ENCODE data around the gene ADGRD2. TPM values are rescaled to one million over a fixed set of nuclear protein-coding genes. Genes with fewer than 3 reads are reported as not detected.

The ADGRD2 gene
- total RNA-seq, 2 experiments from 2014 or later, result not detected

DNA sequence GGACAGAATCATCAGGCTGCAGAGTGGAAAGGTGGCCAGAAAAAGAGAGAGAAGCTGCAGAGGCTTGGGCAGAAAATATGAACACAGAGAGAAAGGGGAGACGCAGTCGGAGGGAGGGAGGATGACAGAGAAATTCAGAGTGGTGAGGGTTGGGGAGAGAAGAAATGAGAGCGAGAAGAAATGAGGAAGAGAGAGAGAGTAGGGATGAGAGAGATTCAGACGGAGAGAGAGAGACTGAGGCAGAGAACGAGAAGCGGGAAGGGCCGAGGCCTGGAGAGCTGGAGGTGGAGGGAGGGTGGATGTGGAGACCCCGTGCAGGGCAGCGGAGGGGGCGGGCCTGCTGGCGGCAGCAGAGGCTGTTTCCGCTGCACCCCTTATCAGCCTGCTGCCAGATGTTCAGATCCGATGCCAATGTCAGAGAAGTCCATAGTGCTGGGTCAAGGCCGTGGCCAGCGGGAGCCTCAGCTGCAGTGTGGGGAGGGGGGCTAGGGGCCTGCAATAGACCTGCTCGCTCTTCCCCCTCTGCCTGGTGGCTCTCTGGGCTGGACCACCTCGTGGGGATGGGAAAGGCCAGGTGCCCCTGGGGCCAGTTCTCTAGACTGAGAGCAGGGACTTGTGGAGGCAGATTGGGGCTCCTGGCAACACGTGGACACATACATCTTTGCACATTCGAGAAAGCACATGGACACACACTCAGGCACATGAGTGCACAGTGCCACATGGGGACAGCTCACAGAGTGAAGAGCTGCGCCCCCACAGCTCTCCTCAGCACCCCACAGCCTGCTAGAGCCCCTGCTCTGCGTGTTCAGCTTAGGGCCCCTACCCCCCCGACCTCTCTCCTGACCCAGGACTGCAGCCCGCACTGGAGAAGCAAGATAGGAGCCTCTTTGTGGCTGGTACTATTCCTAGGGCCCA lies 61.9 kb downstream of the ADGRD2 start:
- Mint-ChIP-seq H3K4me1 (no peaks in the 10 kb centered on the region), H3K27me3 (peaks cover 3% of the 10 kb centered on the region), H3K27ac (no peak overlapping the region), H3K4me3 (no peak overlapping the region), H3K9me3 (no peaks in the 10 kb centered on the region), H3K36me3 (ENCODE audit: low read depth) (no peaks in the 10 kb centered on the region)
- ChIA-PET CTCF (no interaction called here), POLR2A (no interaction called here)
- DNase-seq, result no peak

DNA sequence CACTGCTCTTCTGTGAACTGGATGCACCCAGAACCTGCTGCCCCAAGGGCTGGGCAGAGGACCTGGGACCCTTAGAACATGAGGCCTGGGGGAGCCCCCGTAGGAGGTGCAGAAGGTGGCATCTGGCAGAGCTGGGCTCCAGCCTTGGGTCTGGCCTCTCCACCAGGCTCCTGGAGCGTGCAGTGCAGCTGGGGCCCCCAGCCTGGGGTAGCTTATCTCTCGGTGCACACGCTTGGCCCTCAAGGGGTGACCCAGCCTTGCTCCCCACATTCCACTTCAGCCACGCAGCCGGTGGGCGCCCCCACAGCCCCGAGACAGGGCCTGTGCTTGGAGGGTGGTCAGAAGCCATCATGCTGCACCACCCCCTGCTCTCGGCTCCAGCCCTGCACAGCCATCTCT lies 62.6 kb downstream of the ADGRD2 start:
- no peak for DNase-seq
- no peak overlapping the region for H3K4me3 Mint-ChIP-seq
- no peaks in the 10 kb centered on the region for H3K4me1 Mint-ChIP-seq
- H3K9me3 Mint-ChIP-seq, result no peaks in the 10 kb centered on the region
- CTCF ChIA-PET, result no interaction called here
- no peak overlapping the region for H3K27ac Mint-ChIP-seq
- H3K27me3 Mint-ChIP-seq, result peaks cover 3% of the 10 kb centered on the region
- H3K36me3 Mint-ChIP-seq (ENCODE audit: low read depth), result no peaks in the 10 kb centered on the region
- POLR2A ChIA-PET, result no interaction called here

- Mint-ChIP-seq H3K36me3 (ENCODE audit: low read depth) (no peaks in the 10 kb centered on the region), H3K27ac (no peak overlapping the region), H3K4me1 (no peaks in the 10 kb centered on the region), H3K27me3 (peaks cover 3% of the 10 kb centered on the region), H3K4me3 (no peak overlapping the region), H3K9me3 (no peaks in the 10 kb centered on the region)
- ChIA-PET CTCF (no interaction called here), POLR2A (no interaction called here)
- DNase-seq, result no peak
These were observed 63.2 kb downstream of the ADGRD2 start for GRCh38 chr9:124513376-124513994.

GRCh38 chr9:124514125-124514524 lies 63.9 kb downstream of the ADGRD2 start:
- H3K9me3 Mint-ChIP-seq, result no peaks in the 10 kb centered on the region
- no peak for DNase-seq
- ChIA-PET CTCF (no interaction called here), POLR2A (no interaction called here)
- no peaks in the 10 kb centered on the region for H3K36me3 Mint-ChIP-seq (ENCODE audit: low read depth)
- no peak overlapping the region for H3K27ac Mint-ChIP-seq
- peaks cover 3% of the 10 kb centered on the region for H3K27me3 Mint-ChIP-seq
- no peak overlapping the region for H3K4me3 Mint-ChIP-seq
- no peaks in the 10 kb centered on the region for H3K4me1 Mint-ChIP-seq

GRCh38 chr9:124514874-124515273 lies 64.6 kb downstream of the ADGRD2 start:
- no peak for DNase-seq
- no peaks in the 10 kb centered on the region for H3K4me1 Mint-ChIP-seq
- H3K27ac Mint-ChIP-seq, result no peak overlapping the region
- H3K9me3 Mint-ChIP-seq, result no peaks in the 10 kb centered on the region
- no peaks in the 10 kb centered on the region for H3K36me3 Mint-ChIP-seq (ENCODE audit: low read depth)
- H3K4me3 Mint-ChIP-seq, result no peak overlapping the region
- peaks cover 3% of the 10 kb centered on the region for H3K27me3 Mint-ChIP-seq
- ChIA-PET POLR2A (no interaction called here), CTCF (no interaction called here)

- no peak overlapping the region for H3K27ac Mint-ChIP-seq
- no peak for DNase-seq
- no peaks in the 10 kb centered on the region for H3K9me3 Mint-ChIP-seq
These were observed 67.3 kb downstream of the ADGRD2 start for GRCh38 chr9:124517600-124517999.

GRCh38 chr9:124518116-124518515 lies 67.9 kb downstream of the ADGRD2 start:
- ChIA-PET CTCF (no interaction called here), POLR2A (no interaction called here)
- Mint-ChIP-seq H3K27ac (no peak overlapping the region), H3K4me3 (no peak overlapping the region), H3K9me3 (no peaks in the 10 kb centered on the region), H3K36me3 (ENCODE audit: low read depth) (no peaks in the 10 kb centered on the region), H3K27me3 (peaks cover 5% of the 10 kb centered on the region), H3K4me1 (no peaks in the 10 kb centered on the region)
- no peak for DNase-seq

More at GRCh38 chr9:124517600-124517999, 67.3 kb downstream of the ADGRD2 start:
- Mint-ChIP-seq H3K4me1 (no peaks in the 10 kb centered on the region), H3K36me3 (ENCODE audit: low read depth) (no peaks in the 10 kb centered on the region), H3K4me3 (no peak overlapping the region), H3K27me3 (peaks cover 5% of the 10 kb centered on the region)
- ChIA-PET CTCF (no interaction called here), POLR2A (no interaction called here)

DNA sequence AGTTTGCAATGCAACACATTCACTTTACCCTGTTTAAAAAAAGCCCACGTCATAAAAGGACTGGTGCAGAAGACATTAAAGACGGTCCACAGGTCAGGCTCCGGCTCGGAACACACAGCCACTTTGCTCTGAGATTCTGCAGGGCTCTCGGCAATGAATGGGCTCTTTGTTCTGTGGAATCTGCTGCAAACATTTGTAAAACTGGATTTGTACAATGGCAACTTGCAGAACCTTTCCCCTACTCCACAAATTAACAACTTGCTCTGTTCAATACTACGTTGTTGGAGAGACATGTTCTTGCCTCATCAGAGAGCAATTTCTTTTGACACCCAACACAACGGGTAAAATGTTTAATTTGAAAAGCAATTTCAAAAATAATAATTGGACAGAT lies 70.0 kb downstream of the ADGRD2 start:
- DNase-seq, result no peak
- H3K27me3 Mint-ChIP-seq, result peaks cover 7% of the 10 kb centered on the region
- no peak overlapping the region for H3K4me3 Mint-ChIP-seq
- CTCF ChIA-PET, result no interaction called here
- no peaks in the 10 kb centered on the region for H3K4me1 Mint-ChIP-seq
- POLR2A ChIA-PET, result no interaction called here
- no peaks in the 10 kb centered on the region for H3K9me3 Mint-ChIP-seq
- H3K27ac Mint-ChIP-seq, result no peak overlapping the region
- no peaks in the 10 kb centered on the region for H3K36me3 Mint-ChIP-seq (ENCODE audit: low read depth)

DNA sequence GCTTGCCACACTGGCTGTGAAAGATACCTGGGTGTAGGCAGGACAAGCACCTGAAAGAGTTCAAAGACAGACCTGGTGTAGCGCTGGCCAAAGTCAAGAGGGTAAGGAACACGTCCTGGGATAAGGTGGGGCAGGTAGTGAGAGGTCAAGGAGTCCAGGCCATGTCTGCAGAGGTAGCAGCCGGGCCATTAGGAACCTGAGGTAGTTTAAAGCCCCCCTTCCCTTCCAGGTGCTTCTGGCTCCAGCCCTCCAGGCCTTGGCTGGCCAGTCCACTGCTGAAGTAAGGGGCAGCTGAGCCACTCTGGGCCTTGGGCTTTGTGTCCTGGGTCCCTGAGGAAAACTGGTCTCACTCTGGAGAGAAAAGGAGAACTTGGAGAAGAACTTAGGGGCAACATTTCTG lies 70.9 kb downstream of the ADGRD2 start:
- ChIA-PET CTCF (no interaction called here), POLR2A (no interaction called here)
- no peak for DNase-seq
- Mint-ChIP-seq H3K27me3 (peaks cover 7% of the 10 kb centered on the region), H3K9me3 (no peaks in the 10 kb centered on the region), H3K36me3 (ENCODE audit: low read depth) (no peaks in the 10 kb centered on the region), H3K4me1 (no peaks in the 10 kb centered on the region), H3K27ac (no peak overlapping the region), H3K4me3 (no peak overlapping the region)

GRCh38 chr9:124522121-124523098 lies 72.2 kb downstream of the ADGRD2 start:
- no peak for DNase-seq
- ChIA-PET POLR2A (no interaction called here), CTCF (interaction anchor here (2.3 kb wide), 1 partner anchor 14 kb away, joined by 9 read pairs; no protein-coding TSS in a partner anchor)
- no peak overlapping the region for H3K4me3 Mint-ChIP-seq
- no peak overlapping the region for H3K27ac Mint-ChIP-seq
- H3K4me1 Mint-ChIP-seq, result no peaks in the 10 kb centered on the region
- H3K27me3 Mint-ChIP-seq, result peaks cover 4% of the 10 kb centered on the region
- H3K36me3 Mint-ChIP-seq (ENCODE audit: low read depth), result no peaks in the 10 kb centered on the region
- H3K9me3 Mint-ChIP-seq, result no peaks in the 10 kb centered on the region

GRCh38 chr9:124526174-124526573 lies 75.9 kb downstream of the ADGRD2 start:
- ChIA-PET POLR2A (no interaction called here), CTCF (interaction anchor here (2.8 kb wide), 1 partner anchor 11 kb away, joined by 12 read pairs; no protein-coding TSS in a partner anchor)
- Mint-ChIP-seq H3K4me1 (no peaks in the 10 kb centered on the region), H3K9me3 (no peaks in the 10 kb centered on the region), H3K27ac (no peak overlapping the region), H3K36me3 (ENCODE audit: low read depth) (no peaks in the 10 kb centered on the region), H3K27me3 (peaks cover 2% of the 10 kb centered on the region), H3K4me3 (no peak overlapping the region)
- no peak for DNase-seq

DNA sequence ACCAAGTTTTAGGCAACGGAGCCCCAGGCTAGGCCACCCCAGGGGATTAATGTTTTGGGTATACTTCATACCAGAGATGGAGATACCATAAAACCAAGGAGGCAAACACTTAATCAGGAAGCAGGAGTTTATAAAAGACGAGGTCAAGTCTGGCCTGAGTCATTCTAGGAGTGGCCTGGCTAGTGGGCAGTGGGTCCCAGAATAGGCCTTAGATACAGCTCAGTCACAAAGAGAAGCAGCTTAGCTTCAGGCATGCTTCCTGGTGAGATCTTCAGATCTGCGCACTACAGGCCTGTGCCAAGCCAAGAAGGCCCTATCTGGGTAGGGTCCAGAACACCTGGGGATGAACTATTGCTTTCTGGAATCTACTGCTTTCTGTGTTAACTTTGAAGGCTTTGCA lies 77.5 kb downstream of the ADGRD2 start:
- ChIA-PET POLR2A (no interaction called here), CTCF (interaction anchor here (0.9 to 2.8 kb wide), 2 partner anchors 9 kb away, joined by 3 to 12 read pairs; no protein-coding TSS in a partner anchor)
- H3K27ac Mint-ChIP-seq, result no peak overlapping the region

More for the DNA sequence above, 77.5 kb downstream of the ADGRD2 start:
- Mint-ChIP-seq H3K4me3 (no peak overlapping the region), H3K36me3 (ENCODE audit: low read depth) (no peaks in the 10 kb centered on the region), H3K9me3 (no peaks in the 10 kb centered on the region), H3K27me3 (peaks cover 4% of the 10 kb centered on the region), H3K4me1 (no peaks in the 10 kb centered on the region)
- no peak for DNase-seq

Data from activated CD4-positive, alpha-beta memory T cell treated with anti-CD3 and anti-CD28 coated beads, Interleukin-2, amount 10 ng/mL, durations not matched to agents 7 days and 5 days (primary cell).